C1 segment of cervical spinal cord (tissue), 14 donors: ENCODE data around the gene CUL4B.
"Not testable (repeated sequence)": the region's sequence is repeated elsewhere in the genome, so short reads cannot be mapped to it uniquely, and the experiment has no call there.

Source experiments
- DNase-seq, 14 donors: peaks; one replicate each; lab custom pipeline; 2025; lab: John Stamatoyannopoulos, UW

CUL4B gene

DNA sequence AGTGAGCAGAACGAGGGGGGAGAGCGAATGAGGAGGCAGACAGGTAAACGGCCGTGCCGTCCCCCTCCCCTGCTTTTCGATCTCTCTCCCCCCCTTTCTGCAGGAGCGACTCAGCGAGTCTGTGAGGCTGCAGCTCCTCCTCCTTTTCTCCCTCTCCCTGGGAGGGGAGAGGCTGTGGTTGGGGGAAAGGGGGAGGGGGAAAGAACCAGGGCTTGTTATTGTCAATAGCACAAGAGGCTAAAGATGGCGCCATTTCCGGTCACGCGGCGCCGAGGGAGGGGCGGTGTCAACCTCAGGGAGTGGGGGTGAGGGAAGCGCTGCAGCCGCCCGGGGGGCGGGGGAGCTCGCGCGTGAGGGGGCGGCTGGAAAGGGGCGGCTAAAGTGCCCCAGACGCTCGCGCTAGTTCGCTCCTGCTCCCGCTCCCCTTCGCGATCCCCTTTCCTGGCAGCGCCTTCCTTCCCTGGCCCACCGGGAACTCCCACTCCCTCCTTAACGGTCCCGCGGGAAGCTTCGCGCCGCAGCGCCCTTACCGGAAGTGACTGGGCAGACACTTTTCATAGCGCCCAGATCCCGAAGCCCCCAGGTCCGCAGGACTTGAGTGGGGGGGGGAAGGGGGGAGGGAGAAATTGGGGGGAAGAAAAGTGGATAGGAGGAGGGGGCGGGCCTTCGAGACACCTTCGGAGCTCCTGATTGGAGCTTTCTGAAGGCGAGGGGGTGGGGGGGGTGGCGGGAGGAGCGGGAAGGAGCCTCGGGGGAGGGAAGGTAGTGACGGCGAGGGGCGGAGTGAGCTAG, at the start of gene CUL4B:
Gene CUL4B (minus strand): TSS at position 121 of the 792 bp plus-strand sequence. CDS start 324 bp downstream, outside the sequence.
- peak; percentile 20 to 91 (median 84) for DNase-seq

DNA sequence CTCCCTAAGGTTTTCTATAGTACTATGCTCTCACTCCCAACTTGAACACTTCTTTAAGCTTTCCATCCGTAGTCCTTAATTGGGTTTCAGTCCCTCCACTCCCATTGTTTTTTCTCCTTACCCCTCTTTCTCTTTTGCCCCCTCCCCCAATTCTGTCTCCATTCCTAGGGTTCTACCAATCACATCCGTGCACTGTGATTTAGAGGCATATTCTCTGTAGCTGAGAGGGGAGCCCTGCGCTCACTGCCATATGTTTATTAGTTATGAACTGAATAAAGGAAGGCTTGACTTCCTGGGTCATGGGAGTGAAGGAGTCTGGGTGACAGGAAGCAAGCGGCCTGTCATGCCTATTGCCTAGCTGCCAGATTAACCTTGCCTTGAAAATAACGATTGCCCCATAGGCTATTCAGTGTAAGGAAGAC, 43.6 kb upstream of the CUL4B start:
- peak in 2 of 14 donors; percentile 0 to 13 for DNase-seq

DNA sequence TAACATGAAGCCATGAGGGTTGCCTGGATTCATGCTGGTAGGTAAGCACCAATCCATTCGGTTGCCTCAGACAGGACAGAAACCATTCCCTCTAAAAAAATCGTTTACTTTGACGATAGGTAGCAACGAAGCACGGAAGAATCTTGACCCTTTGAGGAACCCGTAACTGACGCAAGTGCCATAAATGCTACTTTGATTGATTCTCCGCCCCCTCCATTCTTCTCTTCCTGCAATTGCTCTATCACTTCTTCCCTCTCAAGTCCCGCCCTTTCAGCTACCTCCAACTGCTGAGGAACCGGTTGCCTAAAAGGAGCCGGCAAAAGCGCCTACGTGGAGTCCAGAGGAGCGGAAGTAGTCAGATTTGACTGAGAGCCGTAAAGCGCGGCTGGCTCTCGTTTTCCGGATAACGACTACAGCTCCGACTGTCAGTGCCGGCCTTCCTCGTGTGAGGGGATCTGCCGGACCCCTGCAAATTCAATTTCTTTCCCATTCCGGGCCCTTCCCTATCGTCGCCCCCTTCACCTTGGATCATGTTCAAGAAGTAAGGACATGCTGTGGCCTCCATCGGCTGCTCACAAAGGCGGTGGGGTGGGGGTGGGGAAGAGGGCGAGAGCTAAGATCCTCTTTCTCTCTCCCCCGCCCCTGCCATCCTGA, 43.1 kb upstream of the CUL4B start, which contains the start of gene MCTS1:
Gene MCTS1 (plus strand): TSS at position 395 of the 654 bp plus-strand sequence. CDS start 136 bp downstream, at position 531.
- DNase-seq = peak in 13 of 14 donors; percentile 6 to 89 (median 54)

DNA sequence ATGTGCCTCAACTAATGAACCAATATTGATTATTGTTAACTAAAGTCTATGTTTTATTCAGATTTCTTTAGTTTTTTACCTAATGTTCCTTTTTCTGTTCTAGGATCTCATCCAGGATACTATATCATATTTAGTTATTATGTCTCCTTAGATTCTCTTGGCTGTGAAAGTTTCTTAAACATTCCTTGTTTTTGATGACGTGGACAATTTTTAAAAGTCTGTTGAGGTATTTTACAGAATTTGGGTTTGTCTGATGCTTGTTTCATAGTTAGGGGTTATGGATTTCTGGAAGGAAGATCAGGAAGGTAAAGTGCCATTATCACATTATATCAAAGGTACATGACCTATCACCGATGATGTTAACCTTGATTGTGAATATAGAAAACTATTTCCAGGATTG, 24.9 kb upstream of the CUL4B start:
- DNase-seq = no peak

DNA sequence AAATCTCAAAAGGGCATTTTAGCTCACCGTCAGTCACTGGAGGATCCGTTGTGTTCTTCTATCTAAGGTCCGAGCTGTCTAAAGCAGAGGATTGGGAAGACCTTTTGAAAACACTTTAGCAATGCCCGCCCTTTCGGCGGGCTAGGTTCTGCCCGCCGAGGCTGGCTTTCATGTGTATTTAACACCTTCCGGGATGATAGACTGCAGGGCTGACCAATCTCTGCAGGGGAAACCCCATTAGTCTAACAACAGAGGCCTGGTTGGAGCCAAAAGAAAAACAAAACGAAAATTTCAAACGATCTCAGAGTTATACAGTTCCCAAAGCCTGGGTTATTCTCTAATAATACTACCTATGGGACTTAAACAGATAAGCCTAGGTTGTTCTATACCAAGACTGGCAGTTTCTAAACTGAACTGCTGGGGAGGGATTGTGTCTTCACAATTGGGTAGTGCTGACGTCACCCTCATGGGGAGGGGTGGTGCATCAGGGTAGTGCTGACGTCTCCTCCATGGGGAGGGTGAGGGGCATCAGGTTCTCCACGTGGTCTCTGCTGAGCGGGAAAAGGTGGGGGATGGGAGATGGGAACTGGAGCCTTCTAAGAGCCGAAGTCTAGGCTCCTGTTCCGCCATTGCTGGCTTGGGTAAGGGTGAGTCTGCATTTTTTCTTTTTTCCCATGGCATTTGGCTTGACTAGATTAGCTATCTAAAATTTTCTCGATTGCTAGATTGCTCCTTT, 14.8 kb upstream of the CUL4B start:
- DNase-seq = no peak

DNA sequence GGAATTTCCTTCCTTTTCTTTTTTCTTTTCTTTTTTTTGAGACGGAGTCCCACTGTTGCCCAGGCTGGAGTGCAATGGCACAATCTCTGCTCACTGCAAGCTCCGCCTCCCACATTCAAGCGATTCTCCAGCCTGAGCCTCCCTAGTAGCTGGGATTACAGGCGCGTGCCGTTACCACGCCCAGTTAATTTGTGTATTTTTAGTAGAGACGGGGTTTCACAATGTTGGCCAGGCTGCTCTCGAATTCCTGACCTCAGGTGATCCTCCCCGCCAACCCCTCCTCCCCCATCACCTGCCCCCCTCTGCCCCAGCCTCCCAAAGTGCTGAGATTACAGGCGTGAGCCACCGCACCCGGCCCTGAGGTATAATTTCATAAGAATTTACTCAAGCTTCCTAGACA, 13.0 kb upstream of the CUL4B start:
- not testable (repeated sequence) for DNase-seq

DNA sequence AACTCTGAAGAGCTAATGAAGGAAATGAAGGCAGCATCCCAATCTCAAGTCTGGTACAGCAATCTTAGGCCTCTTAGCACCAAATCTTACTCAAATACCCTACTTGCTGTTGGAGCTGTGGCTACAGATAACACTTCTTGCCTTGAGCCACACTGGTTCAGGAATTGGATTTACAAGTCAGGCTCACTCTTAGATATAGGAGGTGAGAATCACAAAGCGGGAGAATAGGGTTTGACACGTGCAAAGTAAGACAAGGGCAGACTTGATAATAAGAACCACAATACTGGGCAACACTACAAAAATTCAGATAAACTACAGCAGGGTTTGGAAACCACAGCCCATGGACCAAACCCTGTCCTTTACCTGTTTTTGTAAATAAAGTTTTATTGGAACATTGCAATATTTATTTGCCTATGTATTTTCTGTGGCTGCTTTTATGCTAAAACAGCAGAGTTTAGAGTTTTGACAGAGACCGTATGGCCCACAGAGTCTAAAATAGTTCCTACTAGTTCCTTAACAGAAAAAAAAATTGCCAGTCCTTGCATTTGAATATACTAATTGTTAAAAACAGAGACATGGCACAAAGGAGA, 9.3 kb upstream of the CUL4B start:
- DNase-seq = no peak

DNA sequence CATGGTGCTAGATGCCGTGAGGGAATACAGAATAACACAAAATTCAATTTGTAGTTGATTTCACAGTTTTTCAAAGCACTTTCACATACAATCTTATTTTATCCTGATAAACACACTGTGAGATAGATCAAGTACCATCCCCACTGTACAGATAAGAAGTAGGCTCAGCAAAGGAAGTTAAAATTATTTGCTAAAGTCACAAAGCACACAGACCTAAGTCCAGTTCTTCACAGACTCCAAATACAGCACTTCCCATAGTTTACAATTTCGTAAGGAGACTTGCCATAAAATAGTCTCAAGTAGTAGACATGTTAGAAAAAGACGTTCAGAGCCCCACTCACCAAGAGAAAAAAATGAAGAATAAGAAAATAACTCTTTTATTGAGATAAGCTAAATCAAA, 7.8 kb upstream of the CUL4B start:
- no peak for DNase-seq

DNA sequence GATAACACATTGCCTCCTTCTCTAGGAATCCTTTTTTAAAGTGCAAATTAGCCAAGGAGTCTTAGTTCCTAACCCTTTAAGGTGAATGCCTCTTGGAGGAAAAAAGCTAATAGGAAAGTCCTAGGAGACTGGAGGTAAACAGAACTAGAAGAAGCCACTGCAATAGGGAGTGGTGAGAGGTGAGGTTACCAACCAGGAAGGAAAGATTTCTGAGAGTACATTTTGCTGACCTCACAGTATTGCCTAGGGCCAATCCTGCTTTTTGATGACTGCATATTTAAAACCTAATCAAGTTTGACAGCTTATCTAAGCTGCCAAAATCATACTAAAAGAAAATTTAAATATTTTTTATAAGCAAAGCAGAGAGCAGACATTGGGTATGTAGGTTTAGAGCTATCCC, 7.3 kb upstream of the CUL4B start:
- no peak for DNase-seq

DNA sequence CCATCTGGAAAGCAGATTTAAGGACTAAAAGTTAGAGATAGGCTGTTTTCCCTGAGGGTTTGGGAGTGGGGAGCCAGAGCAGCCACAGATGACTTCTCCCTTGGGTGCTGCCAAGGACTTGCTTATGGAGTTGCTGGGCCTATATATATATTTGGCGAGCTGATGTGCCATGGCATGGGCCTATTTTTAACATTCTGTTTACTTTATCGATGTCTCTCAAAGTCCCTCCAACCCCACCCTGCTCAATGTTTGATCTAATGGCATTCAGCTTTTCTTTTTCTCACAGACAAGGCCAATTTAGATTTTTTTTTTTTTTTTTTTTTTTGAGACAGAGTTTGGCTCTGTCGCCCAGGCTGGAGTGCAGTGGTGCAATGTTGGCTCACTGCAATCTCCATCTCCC, 6.1 kb upstream of the CUL4B start:
- DNase-seq = no peak

DNA sequence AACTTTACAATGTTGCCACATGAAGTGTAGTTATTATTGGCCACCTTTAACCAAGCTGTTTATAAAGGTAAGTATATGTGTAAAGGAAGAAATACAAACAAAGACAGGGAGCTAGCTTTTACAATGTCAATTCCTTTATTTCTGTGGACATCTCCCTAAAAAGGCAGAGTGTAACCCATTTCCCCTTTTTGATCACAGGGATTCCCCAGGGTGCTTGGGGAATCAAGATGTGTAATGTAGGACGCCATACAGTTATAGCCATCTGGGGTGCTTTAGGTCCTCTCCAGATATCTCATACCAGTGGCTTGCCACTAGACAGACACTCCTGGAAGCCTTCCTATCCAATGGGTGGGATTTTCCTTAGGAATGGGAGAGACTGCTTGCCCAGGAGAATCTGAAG, 4.2 kb upstream of the CUL4B start:
- DNase-seq = no peak

DNA sequence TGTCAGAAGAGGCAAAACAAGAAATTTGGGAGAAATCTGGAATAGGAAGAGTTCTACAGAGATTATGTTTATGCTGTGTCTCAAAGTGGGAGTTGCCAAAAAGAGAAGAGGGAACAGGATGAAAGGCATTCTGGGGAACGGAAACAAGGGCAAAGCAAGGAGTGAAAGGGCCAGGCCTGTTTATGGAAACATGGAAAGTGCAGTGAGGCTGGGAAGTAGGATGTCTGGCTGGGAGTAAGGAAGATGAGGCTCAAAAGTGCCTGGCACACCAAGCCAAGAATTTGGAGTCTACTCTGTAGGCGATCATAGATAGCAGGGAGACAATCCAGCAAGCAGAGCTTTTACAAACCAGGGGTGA, 1.8 kb upstream of the CUL4B start:
- no peak for DNase-seq

DNA sequence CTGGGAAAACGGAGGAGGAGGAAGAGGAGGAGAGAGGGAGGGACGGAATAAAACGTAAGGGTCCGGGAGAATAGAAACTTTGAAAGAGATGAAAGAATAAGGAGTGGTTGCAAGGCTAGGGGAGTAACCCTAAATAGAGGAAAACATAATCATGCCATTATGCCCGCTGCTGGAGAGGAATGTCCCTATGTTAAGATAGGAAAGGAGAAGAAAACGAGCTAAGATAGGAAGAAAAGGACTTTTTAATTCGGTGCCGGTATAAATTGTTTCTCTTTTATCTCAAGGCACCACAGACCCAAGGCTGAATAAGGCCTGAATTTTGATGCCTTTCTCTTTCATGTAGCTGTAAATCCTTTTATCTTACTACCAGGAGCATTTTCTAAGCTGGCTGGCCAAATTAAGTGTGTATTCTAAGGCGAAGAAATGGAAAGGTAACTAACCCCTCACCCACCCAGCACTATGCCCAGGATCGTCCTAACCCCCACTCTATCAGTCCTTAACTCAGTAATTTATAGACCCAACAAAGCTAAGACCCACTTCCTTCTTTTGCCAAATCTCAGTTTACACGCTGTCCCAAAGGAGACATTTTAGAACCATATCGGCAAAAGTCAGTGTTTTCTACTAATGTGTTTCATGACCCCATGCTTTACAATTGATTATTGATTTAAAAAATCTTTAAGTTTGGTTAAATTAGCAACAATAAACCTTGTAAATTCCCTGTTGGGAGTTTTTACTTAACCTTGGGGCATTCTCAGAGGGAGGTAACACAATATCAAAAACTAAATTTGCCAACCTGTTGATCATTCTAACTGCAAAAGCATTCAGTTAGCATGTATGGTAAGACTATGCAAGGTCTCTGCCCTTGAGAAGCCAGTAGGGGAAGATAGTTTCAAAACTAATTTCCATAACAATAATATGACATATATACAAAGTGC, 1.1 kb upstream of the CUL4B start:
- DNase-seq = peak in 1 of 14 donors; percentile 24

DNA sequence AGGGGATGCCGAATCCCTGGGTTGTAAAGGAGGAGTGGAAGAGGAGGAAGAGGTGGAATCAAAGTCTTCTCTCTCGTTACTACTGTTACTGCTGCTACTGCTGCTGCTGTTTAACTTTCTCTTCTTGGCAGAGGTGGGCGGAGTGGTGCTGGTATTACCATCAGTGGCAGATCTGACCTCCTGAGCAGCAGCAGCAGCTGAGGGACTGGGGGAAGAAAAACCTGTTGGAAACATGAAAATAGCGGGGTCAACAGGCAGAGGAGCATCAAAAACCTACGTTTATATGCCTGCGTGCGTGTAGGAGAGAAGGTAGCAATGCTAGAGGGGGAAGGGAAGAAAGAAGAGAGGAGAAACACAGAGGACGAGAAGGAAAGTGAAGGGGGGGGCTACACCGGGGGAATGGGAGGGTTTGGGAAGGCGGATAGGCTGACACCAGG, 339 bp downstream of the CUL4B start:
- DNase-seq = peak in 6 of 14 donors; percentile 25 to 66 (median 60)

DNA sequence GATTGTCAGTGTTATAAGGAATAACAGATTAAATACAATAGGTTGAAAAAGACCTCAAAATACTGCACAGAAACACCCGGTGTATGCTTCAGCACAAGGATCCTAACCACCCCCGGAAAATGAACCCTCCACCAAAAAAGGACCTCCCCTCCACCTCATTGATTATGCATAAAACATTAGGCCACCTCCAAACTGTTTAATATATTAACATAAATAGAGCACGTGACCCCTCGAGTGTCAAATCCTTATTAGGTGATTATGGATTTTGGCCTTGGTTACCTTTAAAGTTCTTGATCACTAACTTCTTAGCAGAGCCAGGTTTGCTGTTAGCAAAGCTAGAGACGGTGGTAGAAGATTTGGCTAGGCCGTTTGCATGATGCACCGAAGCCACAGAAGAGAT, 958 bp downstream of the CUL4B start:
- no peak for DNase-seq

DNA sequence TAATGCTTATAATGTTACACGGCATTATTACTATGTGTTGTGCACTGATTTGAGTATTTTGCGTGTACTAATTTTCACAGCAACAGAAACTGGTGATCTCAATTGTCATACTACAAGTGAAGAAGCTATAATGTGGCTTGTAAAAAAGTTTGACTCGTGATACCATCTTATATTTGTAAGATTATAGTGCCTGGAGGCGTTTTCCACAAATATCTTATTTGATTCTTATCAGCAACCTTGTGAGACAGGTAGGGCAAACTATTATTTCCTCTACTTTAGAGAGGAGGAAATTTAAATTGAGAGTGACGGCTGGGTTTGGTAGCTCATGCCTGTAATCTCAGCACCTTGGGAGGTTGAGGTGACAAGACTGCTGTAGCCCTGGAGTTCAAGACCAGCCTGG, 4.5 kb downstream of the CUL4B start:
- no peak for DNase-seq

DNA sequence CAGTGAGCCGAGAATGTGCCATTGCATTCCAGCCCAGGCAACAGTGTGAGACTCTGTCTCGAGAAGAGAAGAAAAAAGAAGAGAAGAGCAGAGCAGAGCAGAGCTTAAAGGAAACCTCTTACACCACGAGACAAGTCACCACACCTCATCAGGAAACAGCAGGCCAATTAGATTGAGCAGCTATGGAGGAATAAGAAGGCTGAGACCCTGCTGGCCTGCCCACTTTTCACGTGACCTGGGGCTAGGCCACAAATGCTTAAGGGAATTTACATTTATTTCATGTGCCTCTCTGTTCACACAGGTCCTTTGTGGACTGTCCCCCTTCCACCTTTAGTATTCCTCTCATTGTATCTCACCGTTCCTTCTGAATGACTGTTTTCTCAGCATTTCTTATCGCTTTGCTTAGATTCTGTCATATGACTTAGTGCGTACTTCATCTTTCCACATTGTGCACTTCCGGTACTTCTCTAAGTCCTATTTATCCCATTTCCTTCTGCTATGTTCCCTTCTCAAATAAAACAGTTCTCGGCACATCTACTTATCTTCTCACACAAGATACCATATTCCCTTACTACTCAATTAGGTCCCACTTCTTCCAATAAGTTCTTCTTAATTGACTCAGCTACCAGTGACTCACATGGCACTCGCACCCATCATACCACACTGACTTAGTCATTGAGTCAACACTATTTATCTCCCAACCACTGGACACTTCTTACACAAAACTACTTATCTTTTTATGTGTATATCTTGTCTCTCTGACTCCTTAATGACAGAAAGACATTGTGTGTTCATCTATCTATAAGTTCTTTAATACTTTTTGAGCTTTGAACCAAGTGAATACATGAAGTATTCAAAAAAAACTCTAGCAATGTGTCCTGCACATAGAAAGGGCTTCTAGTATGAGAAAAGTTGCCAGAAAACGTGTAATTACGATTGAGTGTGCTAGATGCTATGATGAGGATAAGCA, 11.0 kb downstream of the CUL4B start:
- no peak for DNase-seq

DNA sequence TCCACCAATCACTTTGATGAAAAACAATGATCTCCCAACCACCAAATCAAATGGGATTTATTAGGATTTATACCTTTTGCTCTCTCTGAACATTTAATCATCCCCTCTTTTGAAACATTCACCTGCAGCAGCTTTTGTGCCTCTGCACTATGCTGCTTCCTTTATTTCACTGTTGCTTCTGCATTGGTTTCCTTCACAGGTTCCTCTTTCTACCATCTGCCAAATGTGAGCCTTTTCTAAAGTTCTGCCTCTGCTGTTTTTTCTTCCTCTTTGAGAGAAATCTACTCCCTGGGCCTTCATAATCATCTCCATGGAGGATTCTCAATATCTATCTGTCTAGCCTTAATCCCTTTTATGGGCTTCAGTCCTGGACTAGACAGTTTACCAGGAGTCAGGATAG, 24.7 kb downstream of the CUL4B start:
- no peak for DNase-seq

DNA sequence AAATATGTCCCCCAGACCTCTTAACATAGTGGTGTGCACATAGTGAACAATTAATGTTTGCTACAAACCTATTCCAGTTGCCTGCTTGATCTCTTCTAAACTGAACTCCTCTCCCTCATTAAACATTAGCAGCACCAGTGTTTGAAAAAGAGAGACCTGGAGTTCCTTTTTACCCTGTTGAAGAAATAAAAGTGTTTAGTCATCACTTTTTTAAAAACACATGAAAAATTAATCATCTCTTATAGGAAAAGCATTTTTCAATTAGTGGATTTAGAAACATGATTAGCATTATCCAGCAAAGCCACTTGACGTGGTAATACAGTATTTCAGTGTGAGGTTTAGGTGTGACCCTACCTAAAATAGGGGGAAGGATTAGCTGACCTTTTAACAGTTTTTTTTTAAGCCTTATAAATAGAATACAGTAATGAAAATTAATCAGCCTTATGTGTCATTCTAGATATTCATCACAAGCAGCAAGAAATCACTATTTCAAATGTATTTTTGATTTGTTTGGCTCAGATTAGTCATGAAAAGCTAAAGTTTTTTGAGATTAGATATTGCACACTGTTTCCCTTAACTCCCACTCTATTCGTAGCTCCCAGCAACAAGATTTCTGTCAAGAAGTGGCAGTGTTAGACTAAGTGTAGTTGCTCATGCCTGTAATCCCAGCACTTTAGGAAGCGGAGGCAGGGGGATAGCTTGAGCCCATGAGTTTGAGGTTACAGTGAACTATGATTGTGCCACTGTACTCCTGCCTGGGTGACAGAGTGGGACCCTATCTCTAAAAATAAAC, 26.2 kb downstream of the CUL4B start:
- no peak for DNase-seq
